Hypothalamus (tissue), 51 donors: ENCODE measurements around the gene TMIGD2.
"Not testable (repeated sequence)": the region's sequence is repeated elsewhere in the genome, so short reads cannot be mapped to it uniquely, and the experiment has no call there.

Source experiments
- DNase-seq, 51 donors: peaks; one replicate each; lab custom pipeline; 2025; lab: John Stamatoyannopoulos, UW

The TMIGD2 gene

DNA sequence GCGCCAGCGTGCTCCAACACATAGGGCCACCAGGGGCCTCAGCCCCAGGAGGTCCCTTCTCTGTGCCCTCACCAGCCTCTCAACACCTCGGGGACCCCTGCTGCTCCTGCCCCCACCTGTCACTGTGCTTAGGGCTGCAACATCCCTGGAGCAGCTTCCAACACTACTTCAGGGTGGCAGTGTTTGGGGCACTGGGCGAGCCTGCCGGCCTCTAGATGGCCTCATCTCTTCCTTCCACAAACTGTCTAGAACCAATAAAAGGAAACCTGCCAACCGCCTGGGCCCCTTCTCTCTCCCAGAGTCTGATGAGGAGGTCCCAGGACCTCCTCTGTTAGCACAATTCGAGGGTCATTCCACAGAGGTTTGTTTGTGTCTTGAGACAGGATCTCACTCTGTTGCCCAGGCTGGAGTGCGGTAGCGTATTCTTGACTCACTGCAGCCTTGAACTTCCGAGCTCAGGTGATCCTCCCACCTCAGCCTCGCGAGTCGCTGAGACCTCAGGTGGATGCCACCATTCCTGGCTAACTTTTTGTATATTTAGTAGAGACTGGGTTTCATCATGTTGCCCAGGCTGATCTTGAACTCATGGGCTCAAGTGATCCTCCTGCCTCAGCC is 33.3 kb downstream of the TMIGD2 start:
- DNase-seq = no peak

DNA sequence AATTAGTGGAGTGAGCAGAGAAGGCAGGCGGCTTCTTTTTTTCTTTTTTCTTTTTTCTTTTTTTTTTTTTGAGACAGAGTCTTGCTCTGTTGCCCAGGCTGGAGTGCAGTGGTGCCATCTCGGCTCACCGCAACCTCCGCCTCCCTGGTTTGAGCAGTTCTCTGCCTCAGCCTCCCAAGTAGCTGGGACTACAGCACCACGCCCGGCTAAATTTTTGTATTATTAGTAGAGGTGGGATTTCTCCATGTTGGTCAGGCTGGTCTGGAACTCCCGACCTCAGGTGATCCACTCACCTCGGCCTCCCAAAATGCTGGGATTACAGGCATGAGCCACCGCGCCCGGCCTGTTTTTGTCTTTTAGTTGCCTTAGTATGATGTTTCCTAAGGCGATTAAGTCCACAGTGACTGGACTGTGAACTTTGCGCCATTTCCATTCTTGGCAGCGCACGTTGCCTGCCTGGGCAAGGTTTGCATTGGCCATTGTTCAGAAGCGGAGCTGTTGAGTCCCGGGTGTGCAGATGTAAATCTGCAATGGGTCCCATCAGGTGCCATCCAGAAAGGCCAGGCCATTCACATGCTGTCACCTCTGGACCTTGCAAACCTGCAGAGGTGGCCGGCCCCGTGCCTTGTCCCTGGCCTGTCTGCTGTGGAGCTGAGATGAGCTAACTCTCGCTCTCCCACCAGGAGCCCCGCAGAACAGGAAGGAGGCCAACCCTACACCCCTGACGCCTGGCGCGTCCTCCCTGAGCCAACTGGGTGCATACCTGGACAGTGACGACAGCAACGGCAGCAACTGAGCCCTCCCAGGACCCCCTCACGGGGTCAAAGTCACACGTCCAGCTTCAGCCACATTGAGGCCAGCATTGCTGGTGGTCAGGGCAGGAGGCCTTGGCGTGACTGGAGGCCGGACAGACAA is 34.0 kb downstream of the TMIGD2 start:
- no peak for DNase-seq

GRCh38 chr19:4267101-4267900 is 34.9 kb downstream of the TMIGD2 start:
- peak in 16 of 51 donors; percentile 5 to 40 (median 18) for DNase-seq

DNA sequence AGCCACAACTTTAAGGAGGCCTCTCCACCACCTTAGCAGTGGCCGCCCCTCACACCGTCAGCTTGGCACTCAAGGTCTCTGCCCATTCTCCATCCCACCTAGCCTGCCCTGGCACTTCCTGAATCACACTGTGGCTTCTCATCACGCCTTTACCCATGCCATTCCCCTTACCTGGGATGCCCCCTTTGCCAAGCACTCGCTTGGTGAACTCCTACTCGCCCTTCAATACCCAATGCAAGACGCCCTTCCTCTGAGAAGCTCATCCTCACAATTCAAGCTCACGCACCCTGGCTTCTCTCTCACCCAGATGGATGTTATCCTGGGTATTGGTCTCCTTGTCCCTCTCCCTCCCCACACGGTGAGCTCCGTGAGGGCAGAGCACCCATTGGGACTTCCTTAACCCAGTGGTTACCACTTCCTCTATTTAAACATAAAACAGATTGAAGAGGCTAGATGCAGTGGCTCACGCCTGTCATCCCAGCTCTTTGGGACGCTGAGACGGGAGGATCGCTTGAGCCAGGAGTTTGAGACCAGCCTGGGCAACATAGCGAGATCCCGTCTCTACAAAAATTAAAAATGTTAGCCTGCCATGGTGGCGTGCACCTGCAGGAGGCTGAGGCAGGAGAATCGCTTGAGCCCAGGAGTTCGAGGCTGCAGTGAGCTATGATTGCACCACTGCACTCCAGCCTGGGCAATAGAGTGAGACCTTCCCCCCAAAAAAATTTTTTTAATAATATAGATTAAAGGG is 35.8 kb downstream of the TMIGD2 start:
- no peak for DNase-seq

GRCh38 chr19:4264812-4265211 is 37.4 kb downstream of the TMIGD2 start:
- DNase-seq = no peak

- DNase-seq = no peak
These were observed 41.5 kb downstream of the TMIGD2 start for GRCh38 chr19:4260613-4261191.

DNA sequence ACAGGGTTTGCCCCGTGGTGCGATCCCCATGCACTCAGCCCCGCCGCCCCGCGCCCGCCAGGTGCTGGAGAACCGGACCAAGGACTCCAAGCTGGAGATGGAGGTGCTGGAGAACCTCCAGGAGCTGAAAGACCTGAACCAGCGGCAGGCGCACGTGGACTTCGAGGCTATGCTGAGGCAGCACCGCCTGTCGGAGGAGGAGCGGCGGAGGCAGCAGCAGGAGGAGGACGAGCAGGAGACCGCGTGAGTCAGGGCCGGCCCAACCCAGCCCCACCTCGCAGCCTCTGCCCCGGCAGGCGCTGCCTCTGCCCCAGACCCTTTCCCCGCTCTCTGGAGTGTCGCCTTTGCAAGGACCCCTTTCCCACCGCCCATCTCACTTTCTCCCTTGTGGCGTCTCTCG is 44.0 kb downstream of the TMIGD2 start:
- DNase-seq = no peak

- DNase-seq = no peak
These were observed 45.2 kb downstream of the TMIGD2 start for GRCh38 chr19:4257025-4257424.

DNA sequence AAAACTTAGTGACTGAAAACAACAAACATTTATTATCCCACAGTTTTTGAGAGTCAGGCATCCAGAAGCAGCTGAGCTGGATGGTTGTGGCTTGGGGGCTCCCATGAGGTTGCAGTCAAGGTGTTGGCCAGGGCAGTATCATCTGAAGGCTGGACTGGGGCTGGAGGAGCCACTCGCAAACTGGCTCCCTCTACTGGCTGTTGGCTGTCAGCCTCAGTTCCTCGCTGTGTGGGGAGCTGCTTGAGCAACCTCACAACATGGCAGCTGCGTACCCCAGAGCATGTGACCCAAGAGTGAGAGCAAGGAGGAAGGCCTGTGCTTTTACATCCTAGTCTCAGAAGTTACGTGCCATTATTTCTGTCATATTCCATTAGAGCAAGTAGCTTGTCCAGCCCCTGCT is 45.6 kb downstream of the TMIGD2 start:
- no peak for DNase-seq

DNA sequence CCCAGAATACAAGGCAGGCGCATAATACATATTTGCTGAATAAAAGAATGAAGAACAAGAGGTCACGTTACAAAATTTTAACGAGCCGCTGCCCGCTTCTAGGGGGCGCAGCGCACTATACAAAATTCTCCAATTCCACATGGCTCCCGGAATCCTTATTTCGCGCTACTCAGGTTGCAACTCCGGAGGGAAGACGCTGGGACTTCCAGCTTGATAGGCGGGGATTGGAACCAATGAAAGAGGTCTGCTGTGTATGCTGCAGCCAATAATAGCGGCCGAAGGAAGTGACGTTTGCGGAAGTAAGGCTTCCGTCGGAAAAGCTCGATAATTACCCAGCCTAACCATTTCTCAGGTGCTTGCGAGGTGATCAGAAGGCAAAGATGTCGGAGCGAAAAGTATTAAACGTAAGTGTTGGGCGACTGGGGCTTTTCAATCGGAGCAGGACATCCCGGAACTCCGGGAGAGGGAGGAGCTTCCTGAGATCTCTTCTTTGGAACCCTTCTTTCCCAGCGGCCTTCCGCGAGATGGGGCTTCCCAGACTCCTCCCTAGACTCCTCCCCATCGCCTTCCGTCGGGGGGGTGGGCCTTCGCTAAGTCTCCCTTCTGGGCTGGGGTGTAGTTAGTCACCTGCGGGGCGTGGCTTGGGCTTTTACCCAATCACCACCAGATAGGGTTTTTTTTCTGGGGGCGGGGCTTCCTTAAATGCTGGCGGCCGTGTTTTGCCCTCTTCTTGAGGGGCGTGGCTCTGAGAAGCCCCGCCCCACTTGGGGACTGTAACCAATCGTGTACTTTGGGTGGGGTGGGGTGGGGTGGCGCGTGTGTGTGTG is 55.2 kb downstream of the TMIGD2 start, which contains the start of gene YJU2:
TSS of gene YJU2 (plus strand) at position 314 of the 827 bp plus-strand sequence. CDS start at position 381, 67 bp downstream.
- DNase-seq = peak; percentile 50 to 99 (median 91)

DNA sequence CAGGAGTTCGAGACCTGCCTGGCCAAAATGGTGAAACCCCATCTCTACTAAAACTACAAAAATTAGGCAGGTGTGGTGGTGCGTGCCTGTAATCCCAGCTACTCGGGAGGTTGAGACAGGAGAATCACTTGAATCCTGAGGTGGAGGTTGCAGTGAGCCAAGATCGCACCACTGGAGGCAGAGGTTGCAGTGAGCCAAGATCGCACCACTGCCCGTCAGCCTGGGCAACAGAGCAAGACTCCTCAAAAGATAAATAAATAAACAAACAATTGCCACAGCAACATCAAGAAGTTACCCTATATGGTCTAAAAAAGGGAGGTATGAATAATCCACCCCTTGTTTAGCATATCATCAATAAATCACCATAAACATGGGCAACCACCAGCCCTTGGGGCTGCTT is 56.3 kb downstream of the TMIGD2 start:
- DNase-seq = not testable (repeated sequence)
